HepG2 (cell line): ENCODE measurements around the gene NUP133. TPM values are rescaled to one million over a fixed set of nuclear protein-coding genes. Genes with fewer than 3 reads are reported as not detected.

Experiments used
- ATAC-seq: fragments of 200-7000 bp; cut with Tn5 transposase; 3 replicates; pipeline ENCODE4 v1.9.1; 2020; ENCODE audit warnings: mild to moderate bottlenecking, moderate library complexity
- BruUV-seq: library from RNA; stranded (reverse); fragments of 400-500 nt; replicated peaks from 2 replicates; lab custom pipeline; 2021; lab: Mats Ljungman, UMichigan
- CTCF ChIA-PET: fragments of 300-600 bp; formaldehyde crosslinking; extraction: SDS; loops from one replicate; lab custom pipeline; 2021; ENCODE audit warnings: low total read pairs, inconsistent platforms, low intra/inter-chr PET ratio; lab: Yijun Ruan, JAX
- POLR2A ChIA-PET: fragments of 350-600 bp; sonication (Branson Sonifier 250); formaldehyde crosslinking; loops from one replicate; lab custom pipeline; 2020; ENCODE audit warnings: antibody characterized with exemption, inconsistent platforms; lab: Yijun Ruan, JAX
- DNase-seq: peaks from one replicate; pipeline ENCODE4 v3.0.0-alpha.2; 2015; ENCODE audit warnings: low spot score
- FAIRE-seq: peaks from 3 replicates; lab custom pipeline; 2011; peaks lifted over from hg19 to GRCh38; lab: Jason Lieb, UNC
- H2AFZ ChIP-seq: one replicate; pipeline ENCODE4 v1.6.1; 2011; ENCODE audit warnings: low read length, inconsistent platforms
- H3K27ac ChIP-seq: fragments of 300-600 bp; 3 replicates; pipeline ENCODE4 v1.8.0; 2011; ENCODE audit warnings: mixed run types, mild to moderate bottlenecking, mixed read lengths, low read length, inconsistent platforms; ENCODE audit not compliant: insufficient read depth; ENCODE audit errors: extremely low read length
- H3K27me3 ChIP-seq, 2 experiments: fragments of 200-600 bp in 1 of 2; 2 replicates in 1 of 2; 3 replicates in 1 of 2; pipeline versions ENCODE4 v1.6.0 to v1.8.0; 2011; ENCODE audit warnings: low read length in 2 of 2, mild to moderate bottlenecking in 2 of 2, moderate library complexity in 2 of 2, inconsistent platforms in 1 of 2; ENCODE audit not compliant: insufficient read depth in 2 of 2, control insufficient read depth in 1 of 2
- H3K36me3 ChIP-seq, 2 experiments: fragments of 200-600 bp in 1 of 2; replicated peaks in 1 of 2; 2 replicates in 1 of 2; 3 replicates in 1 of 2; pipeline versions ENCODE4 v1.5.1 to v1.8.0; 2011; ENCODE audit warnings: low read length in 2 of 2, inconsistent platforms in 1 of 2; ENCODE audit not compliant: insufficient read depth in 2 of 2, control insufficient read depth in 1 of 2
- H3K4me1 ChIP-seq: 2 replicates; pipeline ENCODE4 v1.5.1; 2012; ENCODE audit warnings: low read length, inconsistent platforms; ENCODE audit not compliant: insufficient read depth
- H3K4me2 ChIP-seq: 2 replicates; pipeline ENCODE4 v1.6.0; 2011; ENCODE audit warnings: low read depth, low read length, inconsistent platforms
- H3K4me3 ChIP-seq, 3 experiments: fragments of 200-600 bp in 1 of 3; sonication (generic), shearing (Covaris generic) in 1 of 3; replicated peaks in 1 of 3; 2 replicates each; pipeline ENCODE4 v1.5.1; 2011 to 2016; ENCODE audit warnings: low read length in 3 of 3, inconsistent platforms in 2 of 3, low read depth in 2 of 3, mild to moderate bottlenecking in 2 of 3, control low read depth in 1 of 3, mixed read lengths in 1 of 3; ENCODE audit not compliant: insufficient read depth in 1 of 3
- H3K79me2 ChIP-seq: one replicate; pipeline ENCODE4 v1.6.1; 2011; ENCODE audit warnings: low read length, inconsistent platforms; ENCODE audit not compliant: insufficient read depth
- H3K9ac ChIP-seq: 2 replicates; pipeline ENCODE4 v1.6.0; 2011; ENCODE audit warnings: mild to moderate bottlenecking, low read depth, low read length, inconsistent platforms; ENCODE audit not compliant: insufficient read depth
- H3K9me3 ChIP-seq: 2 replicates; pipeline ENCODE4 v1.5.1; 2012; ENCODE audit warnings: mild to moderate bottlenecking, low read length
- H4K20me1 ChIP-seq: 2 replicates; pipeline ENCODE4 v1.6.0; 2011; ENCODE audit warnings: inconsistent platforms, mild to moderate bottlenecking, low read length, moderate library complexity; ENCODE audit not compliant: insufficient read depth
- ASH2L ChIP-seq: fragments of 300-600, 200-600 bp; sonication (generic); IDR thresholded peaks from 2 replicates; pipeline ENCODE4 v1.7.0; 2017; ENCODE audit warnings: low read depth, mild to moderate bottlenecking, moderate library complexity, mixed read lengths, low read length; ENCODE audit not compliant: insufficient read length
- ATAD3A ChIP-seq: sonication (generic); formaldehyde crosslinking; IDR thresholded peaks from 2 replicates; pipeline ENCODE4 v1.4.0; 2020; ENCODE audit warnings: missing genetic modification reagents
- BCL3 ChIP-seq: sonication (generic); formaldehyde crosslinking; IDR thresholded peaks from 2 replicates; pipeline ENCODE4 v1.5.1; 2020; ENCODE audit warnings: mild to moderate bottlenecking, missing genetic modification reagents, moderate library complexity
- MIER3 ChIP-seq: IDR thresholded peaks from 2 replicates; pipeline ENCODE4 v1.6.1; 2016; ENCODE audit warnings: missing compliant biosample characterization, borderline replicate concordance
- RFXAP ChIP-seq: sonication (generic); formaldehyde crosslinking; IDR thresholded peaks from 2 replicates; pipeline ENCODE4 v1.4.0; 2020; ENCODE audit warnings: missing genetic modification reagents, borderline replicate concordance
- SP4 ChIP-seq: sonication (generic); formaldehyde crosslinking; IDR thresholded peaks from 2 replicates; pipeline ENCODE4 v1.8.1; 2023; ENCODE audit warnings: mild to moderate bottlenecking, missing genetic modification reagents
- SPEN ChIP-seq: sonication (generic); formaldehyde crosslinking; IDR thresholded peaks from 2 replicates; pipeline ENCODE4 v1.5.1; 2020; ENCODE audit warnings: low read depth, mild to moderate bottlenecking, missing genetic modification reagents
- ZNF496 ChIP-seq: sonication (generic); formaldehyde crosslinking; IDR thresholded peaks from 2 replicates; pipeline ENCODE4 v1.8.1; 2023; ENCODE audit warnings: mild to moderate bottlenecking, moderate library complexity, missing genetic modification reagents; ENCODE audit not compliant: insufficient replicate concordance
- ZNF510 ChIP-seq: sonication (generic); formaldehyde crosslinking; IDR thresholded peaks from 2 replicates; pipeline ENCODE4 v1.4.0; 2020; ENCODE audit warnings: low read depth, mild to moderate bottlenecking, missing genetic modification reagents
- ZNF598 ChIP-seq: sonication (generic); formaldehyde crosslinking; IDR thresholded peaks from 2 replicates; pipeline ENCODE4 v1.5.1; 2020; ENCODE audit warnings: mild to moderate bottlenecking, missing genetic modification reagents, borderline replicate concordance
- ZNF740 ChIP-seq: sonication (generic); formaldehyde crosslinking; IDR thresholded peaks from 2 replicates; pipeline ENCODE4 v1.4.0; 2020; ENCODE audit warnings: missing genetic modification reagents
- ZNF841 ChIP-seq: sonication (generic); formaldehyde crosslinking; IDR thresholded peaks from 2 replicates; pipeline ENCODE4 v1.8.1; 2023; ENCODE audit warnings: missing genetic modification reagents, borderline replicate concordance
- WGBS: methylation state at CpG from one replicate; pipeline ENCODE4 v1.1.6; 2017; ENCODE audit warnings: low lambda C conversion rate; 5-methylcytosine and 5-hydroxymethylcytosine counted together
- in situ Hi-C: cut with HindIII; loops from 2 replicates; pipeline ENCODE4 v1.10.0; 2017; ENCODE audit warnings: low pct_unique_long_range_greater_than_20kb; ENCODE audit not compliant: extremely low pct_ligation_motif_present
- intact Hi-C: fragments of 100-400 bp; cut with micrococcal nuclease; formaldehyde crosslinking; loops from one replicate; pipeline ENCODE4 v1.10.0; 2022; ENCODE audit not compliant: unreplicated experiment
- polyA plus RNA-seq, 8 experiments: library from polyadenylated mRNA; depleted of rRNA in 3 of 8; stranded (reverse) in 7 of 8; unstranded in 1 of 8; fragments of >200 nt; fragmentation: Illumina TruSeq in 4 of 8; extraction: Trizol in 4 of 8; gene quantifications; 2 replicates each; pipeline versions ENCODE4 v1.2.1 to v1.2.3, GENCODE V29; 2011 to 2016; ENCODE audit warnings: low read depth in 4 of 8, missing spikeins in 1 of 8, mixed read lengths in 1 of 8; ENCODE audit not compliant: insufficient read depth in 1 of 8
- total RNA-seq, 5 experiments: library from RNA; depleted of rRNA; stranded (reverse); fragments of >200 nt; fragmentation: Illumina TruSeq; extraction: Trizol; gene quantifications; 2 replicates each; pipeline ENCODE4 v1.2.3, GENCODE V29; 2016; ENCODE audit warnings: low read depth in 1 of 5
- TF ChIP-seq, protein P1 (sequence below): IDR thresholded peaks from 2 replicates; pipeline ENCODE4 v1.6.1; 2016

NUP133 gene
- total and polyA plus RNA-seq, 2 of the 13 experiments (the other 11 are each of a cell fraction or from before 2014, with no cell fraction given), result 17.7 to 45.6 TPM

- TF ChIP-seq SP4 (no peak), ATAD3A (no peak), ZNF740 (CRISPR knock-in tag) (no peak), BCL3 (CRISPR knock-in tag) (no peak)
- TF ChIP-seq, protein P1, sequence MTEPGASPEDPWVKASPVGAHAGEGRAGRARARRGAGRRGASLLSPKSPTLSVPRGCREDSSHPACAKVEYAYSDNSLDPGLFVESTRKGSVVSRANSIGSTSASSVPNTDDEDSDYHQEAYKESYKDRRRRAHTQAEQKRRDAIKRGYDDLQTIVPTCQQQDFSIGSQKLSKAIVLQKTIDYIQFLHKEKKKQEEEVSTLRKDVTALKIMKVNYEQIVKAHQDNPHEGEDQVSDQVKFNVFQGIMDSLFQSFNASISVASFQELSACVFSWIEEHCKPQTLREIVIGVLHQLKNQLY (CRISPR knock-in tag), result no peak
Measured at GRCh38 chr1:229485318-229485717, 22.8 kb downstream of the NUP133 start (continued).

GRCh38 chr1:229482511-229482910 is 25.6 kb downstream of the NUP133 start:
- WGBS, result 98% methylated on average over 4 of the region's 5 CpGs
- FAIRE-seq, result no peak
- intact Hi-C loops, result loop anchor here (1.0 to 10.0 kb wide), 2 partner anchors 138 to 224 kb away; partner anchors contain the start of gene CCSAP
- CTCF ChIA-PET, result interaction anchor here (1.5 kb wide), 1 partner anchor 225 kb away, joined by 24 read pairs; no protein-coding TSS in a partner anchor
- peaks cover 19 to 78% of the 10 kb centered on the region in 2 experiments for H3K36me3 ChIP-seq
- no peak overlapping the region for H3K27ac ChIP-seq
- no peak overlapping the region for H2AFZ ChIP-seq
- peaks cover 7% of the 10 kb centered on the region for H3K4me1 ChIP-seq
- no peak overlapping the region for H3K9ac ChIP-seq
- no TSS peak for BruUV-seq
- DNase-seq, result no peak
- in situ Hi-C loops, result loop anchor here (5.0 kb wide), 1 partner anchor 225 kb away; no protein-coding TSS in a partner anchor
- H3K27me3 ChIP-seq, result no peaks in the 10 kb centered on the region
- no peak overlapping the region for H3K4me2 ChIP-seq
- H3K4me3 ChIP-seq, result no peak overlapping the region
- no peaks in the 10 kb centered on the region for H3K79me2 ChIP-seq
- peak; percentile 40; the same call in 2 of the 3 replicates for ATAC-seq
- POLR2A ChIA-PET, result interaction anchor here (1.3 kb wide), 1 partner anchor 27 kb away, joined by 3 read pairs; no protein-coding TSS in a partner anchor
- no peaks in the 10 kb centered on the region for H3K9me3 ChIP-seq
- no peak for TF ChIP-seq SPEN (CRISPR knock-in tag)
- no peak for TF ChIP-seq ZNF510 (CRISPR knock-in tag)
- no peak for TF ChIP-seq ZNF841 (CRISPR knock-in tag)
- TF ChIP-seq ZNF496 (CRISPR knock-in tag), result no peak
- no peak for TF ChIP-seq ZNF598 (CRISPR knock-in tag)
- no peak for TF ChIP-seq MIER3 (CRISPR knock-in tag)
- TF ChIP-seq RFXAP, result no peak
- no peak for TF ChIP-seq ASH2L
- H4K20me1 ChIP-seq, result no peaks in the 10 kb centered on the region
